Parathyroid adenoma (tissue), 2 donors: ENCODE results near the gene GRAMD4.

Experiments used
- H2AFZ ChIP-seq: fragments of 300-600 bp; sonication (generic); one replicate; pipeline ENCODE4 v1.7.0; 2017; ENCODE audit warnings: antibody characterized with exemption, mild to moderate bottlenecking
- H3K27ac ChIP-seq: fragments of 300-600 bp; sonication (generic); one replicate; pipeline ENCODE4 v1.7.0; 2017
- H3K27me3 ChIP-seq: fragments of 300-600 bp; sonication (generic); one replicate; pipeline ENCODE4 v1.7.0; 2017; ENCODE audit warnings: low read length; ENCODE audit not compliant: control insufficient read depth, insufficient read depth
- H3K36me3 ChIP-seq: fragments of 300-600 bp; sonication (generic); one replicate; pipeline ENCODE4 v1.7.0; 2017; ENCODE audit warnings: low read length; ENCODE audit not compliant: control insufficient read depth, insufficient read depth
- H3K4me1 ChIP-seq: fragments of 300-600 bp; sonication (generic); one replicate; pipeline ENCODE4 v1.7.0; 2017; ENCODE audit warnings: control low read depth
- H3K4me2 ChIP-seq: fragments of 300-600 bp; sonication (generic); one replicate; pipeline ENCODE4 v1.7.0; 2017; ENCODE audit warnings: low read length
- H3K4me3 ChIP-seq: fragments of 300-600 bp; sonication (generic); one replicate; pipeline ENCODE4 v1.7.0; 2017; ENCODE audit warnings: low read depth, low read length
- H3K79me2 ChIP-seq: fragments of 300-600 bp; sonication (generic); one replicate; pipeline ENCODE4 v1.7.0; 2017; ENCODE audit warnings: control low read depth
- H3K9ac ChIP-seq: fragments of 300-600 bp; sonication (generic); one replicate; pipeline ENCODE4 v1.7.0; 2017; ENCODE audit warnings: mild to moderate bottlenecking
- H3K9me3 ChIP-seq: fragments of 300-600 bp; sonication (generic); one replicate; pipeline ENCODE4 v1.7.0; 2017; ENCODE audit warnings: low read length; ENCODE audit not compliant: control insufficient read depth
- CTCF ChIP-seq: fragments of 300-600 bp; sonication (generic); IDR thresholded peaks from one replicate; pipeline ENCODE4 v1.7.0; 2017; ENCODE audit warnings: antibody characterized with exemption, mild to moderate bottlenecking
- donor health status: primary hyperparathyroidism.

GRAMD4 gene

DNA sequence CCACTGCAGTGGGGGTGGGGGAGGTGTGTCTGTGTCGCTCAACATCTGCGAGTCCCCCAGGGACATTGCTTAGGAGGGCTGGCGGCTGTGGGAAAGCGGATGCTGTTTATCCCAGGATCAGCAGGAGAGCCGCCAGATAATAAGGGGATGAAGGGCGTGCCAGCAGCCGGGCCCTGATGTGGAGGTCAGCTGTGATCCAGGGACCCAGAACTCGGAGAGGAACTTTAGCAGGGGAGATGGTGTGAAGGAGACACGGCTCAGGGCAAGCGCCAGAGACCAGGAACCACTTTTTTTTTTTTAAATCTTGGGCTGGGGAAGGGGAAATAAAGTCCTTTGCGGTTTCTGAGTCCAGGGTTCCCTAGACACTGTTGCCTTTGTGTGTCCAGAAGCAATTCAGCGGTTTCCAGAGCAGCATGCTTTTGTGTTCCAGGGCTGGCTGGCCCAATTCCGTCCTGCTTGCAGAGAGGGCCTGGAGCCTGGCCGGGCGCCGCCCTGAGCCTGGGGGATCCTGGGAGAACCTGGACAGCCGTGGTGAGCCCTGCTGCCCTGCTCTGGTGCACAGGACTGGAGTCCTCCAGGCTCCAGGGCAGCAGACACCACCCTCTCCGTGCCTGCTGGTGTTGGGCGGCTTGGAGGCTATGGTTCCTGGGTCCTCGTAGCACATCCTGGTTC lies at the start of gene GRAMD4:
Gene GRAMD4 (plus strand): TSS at position 557 of the 672 bp plus-strand sequence. CDS start 6,414 bp downstream, outside the sequence.
- TF ChIP-seq CTCF, result no peak
- Histone ChIP-seq H2AFZ (no peak within 1 kb of the TSS), H3K79me2 (no peaks in the 10 kb centered on the region), H3K36me3 (no peaks in the 10 kb centered on the region), H3K9ac (no peak within 1 kb of the TSS), H3K27ac (no peak within 1 kb of the TSS), H3K4me1 (no peaks in the 10 kb centered on the region), H3K4me2 (no peak within 1 kb of the TSS), H3K27me3 (no peaks in the 10 kb centered on the region), H3K4me3 (no peak within 1 kb of the TSS), H3K9me3 (no peaks in the 10 kb centered on the region)

GRCh38 chr22:46571642-46572250 lies 48.4 kb upstream of the GRAMD4 start:
- H2AFZ ChIP-seq, result no peak overlapping the region
- no peaks in the 10 kb centered on the region for H3K79me2 ChIP-seq
- H3K27me3 ChIP-seq, result no peaks in the 10 kb centered on the region
- H3K4me1 ChIP-seq, result no peaks in the 10 kb centered on the region
- H3K27ac ChIP-seq, result no peak overlapping the region
- H3K9ac ChIP-seq, result no peak overlapping the region
- H3K36me3 ChIP-seq, result no peaks in the 10 kb centered on the region
- TF ChIP-seq CTCF, result no peak
- H3K4me2 ChIP-seq, result no peak overlapping the region
- no peak overlapping the region for H3K4me3 ChIP-seq
- no peaks in the 10 kb centered on the region for H3K9me3 ChIP-seq

DNA sequence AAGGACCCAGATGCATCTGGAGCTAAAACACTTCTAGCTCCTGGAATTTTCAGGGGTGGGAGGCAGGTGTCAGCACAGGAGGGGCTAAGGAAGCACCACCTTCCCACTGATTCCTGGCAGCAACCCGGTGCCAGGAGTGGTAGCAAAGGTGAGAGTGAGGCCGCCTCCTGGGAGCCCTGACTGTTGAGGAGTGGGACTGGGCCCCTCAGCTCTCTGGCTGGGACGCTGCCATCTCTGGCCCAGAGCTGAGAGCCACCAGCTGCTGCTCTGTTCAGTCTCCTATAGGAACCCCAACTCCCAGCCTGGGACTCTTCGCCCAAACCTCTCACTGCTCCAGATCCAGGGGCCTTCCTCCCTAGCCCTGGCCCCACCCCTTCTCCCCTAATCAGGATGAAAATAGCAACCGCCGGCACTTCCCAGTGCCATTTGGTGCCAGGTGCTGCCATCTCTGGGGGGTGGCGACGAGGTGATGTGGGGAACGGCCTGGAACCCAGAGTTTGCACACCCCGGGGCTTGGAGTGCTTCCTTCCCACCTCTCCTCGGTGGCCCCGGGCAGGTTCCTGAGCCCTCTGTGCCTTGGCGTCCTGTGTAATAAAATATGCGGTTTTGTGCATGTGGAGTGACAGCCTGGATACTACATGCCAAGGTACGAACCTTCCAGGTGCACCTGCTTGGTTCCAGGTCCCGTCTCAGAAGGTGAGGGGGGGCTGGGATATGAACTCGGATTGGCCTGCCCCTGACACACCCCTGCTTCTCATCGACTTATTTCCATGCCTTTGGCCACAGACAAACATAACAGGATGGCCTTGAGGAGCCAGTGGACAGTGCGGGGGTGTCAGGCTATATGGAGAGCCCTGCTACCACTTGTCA lies 47.0 kb upstream of the GRAMD4 start:
- Histone ChIP-seq H3K4me2 (no peak overlapping the region), H3K4me3 (no peak overlapping the region), H3K27ac (no peak overlapping the region), H2AFZ (no peak overlapping the region), H3K9ac (no peak overlapping the region), H3K9me3 (no peaks in the 10 kb centered on the region), H3K4me1 (no peaks in the 10 kb centered on the region), H3K27me3 (no peaks in the 10 kb centered on the region), H3K36me3 (no peaks in the 10 kb centered on the region), H3K79me2 (no peaks in the 10 kb centered on the region)
- no peak for TF ChIP-seq CTCF

GRCh38 chr22:46573781-46574437 lies 46.3 kb upstream of the GRAMD4 start:
- no peak for TF ChIP-seq CTCF
- no peaks in the 10 kb centered on the region for H3K36me3 ChIP-seq
- H3K9ac ChIP-seq, result no peak overlapping the region
- no peak overlapping the region for H3K27ac ChIP-seq
- H3K27me3 ChIP-seq, result no peaks in the 10 kb centered on the region
- H3K79me2 ChIP-seq, result no peaks in the 10 kb centered on the region
- H3K4me3 ChIP-seq, result no peak overlapping the region
- H3K4me1 ChIP-seq, result no peaks in the 10 kb centered on the region
- no peaks in the 10 kb centered on the region for H3K9me3 ChIP-seq
- H3K4me2 ChIP-seq, result no peak overlapping the region
- H2AFZ ChIP-seq, result no peak overlapping the region
